GM19468 (cell line): ENCODE data around the gene KRTAP4-8.
"Not testable (repeated sequence)": the region's sequence is repeated elsewhere in the genome, so short reads cannot be mapped to it uniquely, and the experiment has no call there.

Experiments
- ATAC-seq: cut with Tn5 transposase; IDR thresholded peaks from one replicate; pipeline ENCODE4 v1.9.1; 2021; ENCODE audit warnings: mild to moderate bottlenecking, moderate library complexity, moderate number of reproducible peaks; ENCODE audit not compliant: unreplicated experiment; ENCODE audit errors: extremely low read depth

Gene KRTAP4-8

DNA sequence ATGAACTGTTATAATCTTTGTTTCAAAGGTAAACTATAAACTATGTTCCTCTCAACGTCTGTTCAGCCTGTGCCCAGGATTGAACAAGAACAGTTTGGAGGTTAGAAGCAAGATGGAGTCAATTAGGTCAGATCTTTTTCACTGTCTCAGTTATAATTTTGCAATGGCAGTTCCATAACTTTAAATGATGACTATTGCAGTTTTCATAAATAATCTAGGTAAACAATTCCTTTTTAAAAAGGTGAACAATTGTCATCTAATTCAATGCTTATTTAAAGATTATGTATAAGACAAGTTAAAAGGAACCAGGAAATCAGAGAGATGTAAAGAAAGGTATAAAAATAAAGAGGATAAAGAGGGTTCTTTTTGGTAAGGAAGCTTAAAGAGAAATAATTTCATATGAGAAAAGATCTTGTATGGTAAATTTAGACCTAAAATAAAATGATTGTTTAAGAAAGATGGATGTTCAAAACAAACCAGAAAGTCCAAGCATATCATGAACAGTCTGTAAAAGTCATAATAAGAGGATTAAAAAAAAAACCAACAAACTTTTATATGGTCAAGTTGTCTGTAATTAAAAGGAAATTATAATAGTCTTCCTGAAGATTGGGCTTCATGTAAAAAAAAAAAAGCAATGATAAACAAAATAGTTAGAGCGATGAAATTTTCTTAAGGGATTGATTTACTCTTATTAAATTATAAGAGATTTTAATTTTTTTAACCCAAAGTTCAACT, 13.4 kb upstream of the KRTAP4-8 start:
- ATAC-seq = no peak

DNA sequence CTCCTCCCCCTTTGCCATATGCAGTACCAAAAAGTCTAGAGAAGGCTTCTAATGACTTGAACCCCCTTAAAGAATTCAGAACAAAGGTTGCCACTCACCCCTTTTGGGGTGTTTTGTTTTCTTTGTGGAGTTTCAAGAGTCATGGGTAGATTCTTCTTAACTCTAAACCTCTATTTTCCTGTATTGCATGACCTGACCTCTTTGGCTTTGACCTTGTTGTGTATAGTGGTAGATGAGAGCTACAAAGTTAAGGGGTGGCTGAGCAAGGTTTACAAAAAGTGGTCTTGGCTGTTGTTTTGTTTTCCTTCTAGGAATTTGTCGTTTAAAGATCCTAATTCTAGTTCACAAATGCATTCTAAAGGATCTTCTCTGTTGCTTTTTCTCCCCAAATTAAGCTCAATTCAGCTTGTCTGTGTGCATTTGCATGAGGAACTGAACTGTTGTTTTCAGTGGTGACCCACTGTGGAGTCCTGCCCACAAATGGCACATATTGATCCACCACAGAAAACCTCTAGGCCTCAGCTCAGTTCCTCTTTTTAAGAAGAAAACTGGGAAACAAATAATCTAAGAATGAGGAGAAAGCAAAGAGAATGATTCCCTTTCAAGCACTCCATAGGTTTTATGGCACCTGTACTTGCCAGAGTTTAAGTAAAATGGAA, 10.9 kb upstream of the KRTAP4-8 start:
- not testable (repeated sequence) for ATAC-seq

DNA sequence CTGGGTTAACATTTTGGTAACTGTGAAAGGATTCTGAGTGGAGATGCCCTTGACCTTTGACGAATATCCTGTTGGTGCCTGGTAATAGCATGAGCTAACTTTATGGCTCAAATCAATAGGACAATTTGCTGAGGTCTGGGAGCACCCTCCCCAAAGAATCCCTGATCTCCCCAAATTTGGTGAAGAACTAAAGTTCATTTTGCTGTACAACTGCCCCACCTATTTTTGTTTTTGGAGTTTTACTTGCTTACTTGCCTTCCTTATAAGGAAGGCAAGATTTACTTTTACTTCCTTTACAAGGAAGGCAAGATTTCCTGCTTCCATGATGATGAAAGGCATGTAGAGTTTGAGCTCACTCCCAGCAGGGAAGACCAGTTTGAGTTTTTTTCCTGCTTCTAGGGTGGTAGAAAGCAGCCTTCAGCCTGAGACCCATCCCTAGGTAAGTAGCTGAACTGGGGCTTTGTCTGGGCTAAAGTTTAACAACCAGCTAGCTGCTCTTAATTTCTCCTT, 10.1 kb upstream of the KRTAP4-8 start:
- no peak for ATAC-seq

DNA sequence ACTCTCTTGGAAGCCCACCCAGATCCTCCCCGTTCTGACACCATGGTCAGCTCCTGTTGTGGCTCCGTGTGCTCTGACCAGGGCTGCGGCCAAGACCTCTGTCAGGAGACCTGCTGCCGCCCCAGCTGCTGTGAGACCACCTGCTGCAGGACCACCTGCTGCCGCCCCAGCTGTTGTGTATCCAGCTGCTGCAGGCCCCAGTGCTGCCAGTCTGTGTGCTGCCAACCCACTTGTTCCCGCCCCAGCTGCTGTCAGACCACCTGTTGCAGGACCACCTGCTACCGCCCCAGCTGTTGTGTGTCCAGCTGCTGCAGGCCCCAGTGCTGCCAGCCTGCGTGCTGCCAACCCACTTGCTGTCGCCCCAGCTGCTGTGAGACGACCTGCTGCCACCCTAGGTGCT, 7.4 kb upstream of the KRTAP4-8 start, which contains the start of gene KRTAP4-9:
KRTAP4-9 (plus strand) TSS at position 43 of the 400 bp plus-strand sequence; CDS start at position 43, 0 bp downstream.
- ATAC-seq = not testable (repeated sequence)

DNA sequence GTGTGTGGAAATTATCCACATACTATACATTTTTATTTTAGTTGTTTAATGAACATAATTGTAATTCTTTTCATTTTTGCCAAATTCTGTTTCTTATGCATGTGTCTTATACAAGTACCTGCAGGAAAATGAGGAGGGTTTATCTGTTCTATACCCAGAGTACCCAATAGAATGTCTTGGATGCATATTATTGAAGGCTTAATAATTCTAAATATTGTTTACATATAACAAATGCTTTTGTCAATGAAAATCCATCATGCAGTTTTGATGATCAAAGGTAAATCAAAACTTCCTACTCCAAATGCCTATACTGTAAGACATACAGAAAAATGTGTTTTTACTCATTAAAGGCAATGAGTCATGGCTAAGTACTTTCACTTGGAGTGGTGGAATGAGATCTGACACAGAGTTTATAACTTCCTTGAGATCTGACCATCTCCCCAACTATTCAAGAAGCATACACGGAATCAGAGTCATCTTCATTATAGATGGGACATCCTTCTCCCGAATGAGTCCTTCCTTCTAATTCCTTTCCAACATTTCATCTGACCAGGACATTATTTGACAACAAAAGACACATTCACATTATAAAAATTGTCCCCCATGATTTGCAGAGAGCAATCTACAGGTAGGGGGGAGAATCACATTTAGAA, 6.6 kb upstream of the KRTAP4-8 start:
- not testable (repeated sequence) for ATAC-seq

DNA sequence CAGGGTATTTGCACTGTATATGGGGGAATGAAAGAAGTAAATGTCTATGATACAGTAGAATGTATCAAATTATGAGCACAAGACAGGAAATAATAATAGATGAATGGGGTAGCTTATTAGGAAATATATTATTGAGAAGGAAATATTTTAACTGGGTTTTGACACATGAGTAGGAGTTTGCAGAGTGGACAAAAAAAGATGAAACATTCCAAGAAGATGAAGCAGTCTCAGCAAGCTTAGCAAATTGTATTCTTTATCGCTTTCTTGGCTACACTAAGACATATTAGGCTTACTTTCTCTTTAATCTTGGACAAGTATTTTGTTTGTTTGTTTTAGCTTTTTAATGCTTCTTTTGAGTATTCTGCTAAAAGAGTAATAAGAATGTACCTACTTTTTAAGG, 6.0 kb upstream of the KRTAP4-8 start:
- no peak for ATAC-seq

DNA sequence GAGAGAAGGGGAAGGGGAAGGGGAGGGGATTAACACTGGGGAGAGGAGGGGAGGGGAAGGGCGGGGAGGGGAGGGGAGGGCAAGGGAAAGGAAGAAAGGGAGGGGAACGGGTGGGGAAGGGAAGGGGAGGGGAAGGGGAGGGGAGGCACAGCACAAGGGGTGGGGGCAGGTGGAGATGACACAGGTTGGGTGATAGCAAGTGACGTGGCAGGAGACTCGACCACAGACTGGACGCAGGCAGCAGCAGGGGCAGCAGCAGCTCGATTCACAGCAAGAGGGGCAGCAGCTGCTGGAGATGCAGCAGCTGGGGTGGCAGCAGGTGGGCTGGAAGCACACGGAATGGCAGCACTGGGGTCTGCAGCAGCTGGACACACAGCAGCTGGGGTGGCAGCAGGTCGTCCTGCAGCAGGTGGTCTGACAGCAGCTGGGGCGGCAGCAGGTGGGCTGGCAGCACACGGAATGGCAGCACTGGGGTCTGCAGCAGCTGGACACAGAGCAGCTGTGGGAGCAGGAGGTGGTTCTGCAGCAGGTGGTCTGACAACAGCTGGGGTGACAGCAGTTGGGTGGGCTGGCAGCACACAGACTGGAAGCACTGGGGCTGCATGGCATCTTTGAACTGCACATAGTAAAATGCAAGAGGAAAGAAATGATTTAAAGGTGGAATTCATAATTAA, 3.8 kb upstream of the KRTAP4-8 start, which contains the start of gene KRTAP4-16:
KRTAP4-16 (minus strand) TSS at position 624 of the 674 bp plus-strand sequence; CDS start at position 624, 0 bp downstream.
- no peak for ATAC-seq

DNA sequence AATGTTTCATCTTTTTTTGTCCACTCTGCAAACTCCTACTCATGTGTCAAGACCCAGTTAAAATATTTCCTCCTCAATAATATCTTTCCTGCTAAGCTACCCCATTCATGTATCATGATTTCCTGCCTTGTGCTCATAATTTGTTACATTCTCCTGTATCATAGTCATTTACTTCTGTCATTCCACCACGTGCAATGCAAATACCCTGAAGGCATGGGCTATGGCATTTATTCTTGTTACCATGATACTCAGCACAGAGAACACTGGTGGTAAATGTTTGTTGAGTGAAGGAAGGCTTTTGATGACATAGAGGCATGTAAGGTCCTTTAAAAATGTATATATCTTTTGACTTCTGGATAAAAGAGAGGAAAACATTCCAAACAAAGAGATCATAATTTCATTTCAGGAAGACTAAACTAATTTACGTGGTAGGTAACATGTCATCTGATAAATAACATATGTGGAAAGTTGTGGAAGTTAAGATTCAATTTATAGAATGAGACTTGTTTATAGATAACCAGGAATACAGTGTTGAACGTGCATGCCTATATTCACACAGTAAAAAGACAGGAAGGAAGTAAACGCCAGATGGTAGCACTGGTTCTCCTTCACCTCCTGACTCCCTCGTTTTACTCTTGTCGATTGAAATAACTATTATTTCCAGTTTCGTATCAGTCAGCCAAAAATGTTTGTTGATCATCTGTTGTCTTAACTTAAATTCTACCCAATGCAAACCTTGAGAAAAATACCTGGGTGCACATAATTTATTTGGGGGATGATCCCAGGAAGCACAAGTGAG, 1.9 kb upstream of the KRTAP4-8 start:
- ATAC-seq = not testable (repeated sequence)

DNA sequence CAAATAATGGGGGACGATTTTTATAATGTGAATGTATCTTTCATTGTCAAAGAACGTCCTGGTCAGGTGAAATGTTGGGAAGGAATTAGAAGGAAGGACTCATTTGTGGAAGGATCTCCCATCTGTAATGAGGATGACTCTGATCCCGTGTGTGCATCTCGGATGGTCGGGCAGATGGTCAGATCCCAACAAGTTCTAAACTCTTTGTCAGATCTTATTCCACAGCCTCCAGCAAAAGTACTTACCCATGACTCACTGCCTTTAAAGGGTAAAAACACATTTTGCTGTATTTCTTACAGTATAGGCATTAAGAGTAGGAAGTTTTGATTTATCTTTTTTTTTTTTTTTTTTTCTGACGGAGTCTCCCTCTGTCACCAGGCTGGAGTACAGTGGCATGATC, 539 bp upstream of the KRTAP4-8 start:
- ATAC-seq = no peak

DNA sequence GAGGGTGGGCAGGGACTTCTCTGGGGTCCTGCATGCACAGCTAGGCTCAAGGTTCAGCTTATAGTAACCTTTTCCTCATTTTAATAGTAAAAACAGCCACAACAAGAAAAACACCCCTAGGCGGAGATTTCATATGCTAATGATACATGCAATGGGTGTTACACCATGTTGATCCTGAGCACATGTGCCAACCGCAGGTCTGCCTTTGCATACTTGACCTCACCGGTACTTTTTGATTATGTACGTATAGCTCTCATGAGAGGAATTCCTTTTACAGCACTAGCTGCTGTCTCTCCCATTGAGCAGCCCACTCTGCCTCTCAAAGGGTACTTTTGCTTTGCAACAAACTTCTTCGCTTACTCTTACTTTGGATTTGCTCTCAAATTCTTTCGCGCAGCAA, 1.9 kb downstream of the KRTAP4-8 start:
- no peak for ATAC-seq

DNA sequence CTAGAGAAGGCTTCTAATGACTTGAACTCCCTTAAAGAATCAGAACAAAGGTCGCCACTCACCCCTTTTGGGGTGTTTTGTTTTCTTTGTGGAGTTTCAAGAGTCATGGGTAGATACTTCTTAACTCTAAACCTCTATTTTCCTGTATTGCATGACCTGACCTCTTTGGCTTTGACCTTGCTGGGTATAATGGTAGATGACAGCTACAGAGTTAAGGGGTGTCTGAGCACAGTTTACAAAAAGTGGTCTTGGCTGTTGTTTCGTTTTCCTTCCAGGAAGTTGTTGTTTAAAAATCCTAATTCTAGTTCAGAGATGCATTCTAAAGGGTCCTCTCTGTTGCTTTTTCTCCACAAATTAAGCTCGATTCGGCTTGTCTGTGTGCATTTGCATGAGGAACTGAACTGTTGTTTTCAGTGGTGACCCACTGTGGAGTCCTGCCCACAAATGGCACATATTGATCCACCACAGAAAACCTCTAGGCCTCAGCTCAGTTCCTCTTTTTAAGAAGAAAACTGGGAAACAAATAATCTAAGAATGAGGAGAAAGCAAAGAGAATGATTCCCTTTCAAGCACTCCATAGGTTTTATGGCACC, 9.1 kb downstream of the KRTAP4-8 start:
- not testable (repeated sequence) for ATAC-seq

DNA sequence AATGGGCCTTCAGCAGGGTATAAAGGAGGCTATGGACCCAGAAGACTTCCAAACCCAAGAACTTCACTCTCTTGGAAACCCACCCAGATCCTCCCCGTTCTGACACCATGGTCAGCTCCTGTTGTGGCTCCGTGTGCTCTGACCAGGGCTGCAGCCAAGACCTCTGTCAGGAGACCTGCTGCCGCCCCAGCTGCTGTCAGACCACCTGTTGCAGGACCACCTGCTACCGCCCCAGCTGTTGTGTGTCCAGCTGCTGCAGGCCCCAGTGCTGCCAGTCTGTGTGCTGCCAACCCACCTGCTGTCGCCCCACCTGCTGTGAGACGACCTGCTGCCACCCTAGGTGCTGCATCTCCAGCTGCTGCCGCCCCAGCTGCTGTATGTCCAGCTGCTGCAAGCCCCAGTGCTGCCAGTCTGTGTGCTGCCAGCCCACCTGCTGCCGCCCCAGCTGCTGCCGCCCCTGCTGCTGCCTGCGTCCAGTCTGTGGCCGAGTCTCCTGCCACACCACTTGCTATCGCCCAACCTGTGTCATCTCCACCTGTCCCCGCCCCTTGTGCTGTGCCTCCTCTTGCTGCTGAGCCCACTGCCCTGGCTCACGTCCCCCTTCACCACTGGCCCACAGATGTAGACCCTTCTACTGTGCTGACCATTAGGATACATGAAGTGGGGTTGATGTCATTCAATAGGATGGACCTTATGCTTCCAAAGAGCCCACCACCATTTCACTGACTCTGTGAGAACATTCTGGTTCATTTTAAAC, 13.7 kb downstream of the KRTAP4-8 start, which contains the start of gene KRTAP4-7:
KRTAP4-7 (plus strand) TSS at position 51 of the 757 bp plus-strand sequence; CDS start at position 108, 57 bp downstream.
- ATAC-seq = not testable (repeated sequence)

DNA sequence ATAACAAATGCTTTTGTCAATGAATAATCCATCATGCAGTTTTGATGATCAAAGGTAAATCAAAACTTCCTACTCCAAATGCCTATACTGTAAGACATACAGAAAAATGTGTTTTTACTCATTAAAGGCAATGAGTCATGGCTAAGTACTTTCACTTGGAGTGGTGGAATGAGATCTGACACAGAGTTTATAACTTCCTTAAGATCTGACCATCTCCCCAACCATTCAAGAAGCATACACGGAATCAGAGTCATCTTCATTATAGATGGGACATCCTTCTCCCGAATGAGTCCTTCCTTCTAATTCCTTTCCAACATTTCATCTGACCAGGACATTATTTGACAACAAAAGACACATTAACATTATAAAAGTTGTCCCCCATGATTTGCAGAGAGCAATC, 14.5 kb downstream of the KRTAP4-8 start:
- not testable (repeated sequence) for ATAC-seq

DNA sequence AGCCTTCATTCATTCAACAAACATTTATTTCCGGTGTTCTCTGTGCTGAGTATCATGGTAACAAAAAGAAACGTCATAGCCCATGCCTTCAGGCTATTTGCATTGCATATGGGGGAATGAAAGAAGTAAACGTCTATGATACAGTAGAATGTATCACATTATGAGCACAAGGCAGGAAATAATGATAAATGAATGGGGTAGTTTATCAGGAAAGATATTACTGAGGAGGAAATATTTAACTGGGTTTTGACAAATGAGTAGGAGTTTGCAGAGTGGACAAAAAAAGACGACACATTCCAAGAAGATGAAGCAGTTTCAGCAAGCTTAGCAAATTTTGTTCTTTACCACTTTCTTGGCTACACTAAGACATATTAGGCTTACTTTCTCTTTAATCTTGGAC, 15.3 kb downstream of the KRTAP4-8 start:
- ATAC-seq = no peak

DNA sequence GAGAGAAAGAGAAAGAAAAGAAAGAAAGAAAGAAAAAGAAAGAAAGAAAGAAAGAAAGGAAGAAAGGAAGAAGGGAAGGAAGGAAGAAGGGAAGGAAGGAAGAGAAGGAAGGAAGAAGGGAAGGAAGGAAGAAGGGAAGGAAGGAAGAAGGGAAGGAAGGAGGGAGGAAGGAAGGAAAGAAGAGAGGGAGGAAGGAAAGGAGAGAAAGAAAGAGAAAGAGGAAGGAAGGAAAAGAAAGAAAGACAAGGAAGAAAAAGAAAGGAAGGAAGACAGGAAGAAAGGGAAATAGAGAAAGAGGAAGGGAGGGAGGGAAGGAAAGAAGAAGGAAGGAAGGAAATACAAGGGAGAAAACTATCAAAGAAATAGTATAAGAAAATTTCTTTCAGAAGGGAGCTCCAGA, 21.2 kb downstream of the KRTAP4-8 start:
- no peak for ATAC-seq

DNA sequence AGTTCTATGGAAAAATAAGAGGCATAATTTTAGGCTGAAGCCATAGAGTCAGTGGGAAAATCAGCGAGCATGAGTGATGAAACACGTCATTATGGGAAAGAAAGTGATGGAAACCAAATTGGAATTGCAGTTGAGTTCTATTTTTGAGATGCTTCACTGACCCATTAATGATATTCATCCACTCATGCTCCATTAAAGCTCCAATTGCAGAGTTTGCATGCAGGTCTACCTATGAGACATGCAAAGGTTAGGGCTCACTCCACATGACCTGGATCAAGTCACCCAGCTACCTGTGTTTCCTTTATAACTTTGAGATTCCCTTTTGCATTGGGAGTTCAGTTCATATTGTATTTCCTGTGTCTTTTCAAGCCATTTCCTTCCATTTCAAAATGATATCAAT, 24.3 kb downstream of the KRTAP4-8 start:
- ATAC-seq = no peak

DNA sequence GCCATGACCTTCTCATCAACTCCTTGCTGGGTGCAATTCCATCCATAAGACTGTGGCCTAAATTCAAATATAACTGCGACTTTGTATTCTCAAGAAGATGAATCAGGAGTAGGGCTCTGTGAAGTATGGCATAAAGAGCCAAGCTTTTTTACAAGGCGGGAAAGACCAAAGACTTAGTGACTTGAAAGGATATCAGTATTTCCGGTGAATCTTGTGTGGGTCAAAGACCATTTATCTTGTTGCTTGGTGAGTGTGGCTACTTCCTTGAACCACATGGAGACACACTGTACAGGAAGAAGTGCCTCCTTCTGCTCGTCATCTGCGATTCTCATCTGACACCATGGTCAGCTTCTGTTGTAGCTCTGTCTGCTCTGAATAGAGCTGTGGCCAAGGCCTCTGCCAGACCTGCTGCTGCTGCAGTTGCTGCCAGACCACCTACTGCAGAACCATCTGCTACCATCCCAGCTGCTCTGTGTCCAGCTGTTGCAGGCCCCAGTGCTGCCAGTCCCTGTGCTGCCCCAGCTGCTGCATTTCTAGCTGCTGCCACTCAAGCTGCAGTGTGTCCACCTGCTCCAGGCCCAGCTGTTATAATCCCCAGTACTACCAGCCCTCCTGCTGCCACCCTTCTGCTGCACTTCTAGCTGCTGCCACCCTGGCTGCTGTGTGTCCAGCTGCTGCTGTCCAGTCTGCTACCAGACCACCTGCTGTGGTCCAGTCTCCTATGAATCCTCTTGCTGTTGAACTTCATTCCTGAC, 26.2 kb downstream of the KRTAP4-8 start:
- ATAC-seq = no peak

DNA sequence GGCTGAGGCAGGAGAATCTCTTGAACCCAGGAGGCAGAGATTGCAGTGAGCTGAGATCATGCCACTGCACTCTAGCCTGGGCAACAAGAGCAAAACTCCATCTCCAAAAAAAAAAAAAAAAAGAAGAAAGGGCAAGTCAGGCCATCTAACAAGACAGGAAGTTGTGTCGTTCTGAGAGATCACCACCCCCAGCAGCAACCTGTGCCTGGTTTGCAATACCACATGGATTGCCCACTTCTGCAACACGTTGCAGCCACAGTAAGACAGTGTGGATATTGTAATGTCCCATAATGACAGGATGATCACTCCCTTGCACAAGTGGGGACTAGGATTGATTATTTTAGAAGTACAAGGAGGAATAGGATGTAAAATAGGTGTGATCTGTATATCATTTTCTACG, 28.9 kb downstream of the KRTAP4-8 start:
- no peak for ATAC-seq
